GM18505 (cell line): Measurements from ENCODE around the gene ZNF213.

Experiments used
- ATAC-seq: cut with Tn5 transposase; IDR thresholded peaks from one replicate; pipeline ENCODE4 v1.9.1; 2021; ENCODE audit not compliant: unreplicated experiment
- POLR2A ChIP-seq: IDR thresholded peaks from 4 replicates; pipeline ENCODE4 v1.6.1; 2011; ENCODE audit warnings: borderline replicate concordance; ENCODE audit not compliant: insufficient read depth, insufficient read length; ENCODE audit errors: extremely low read depth

The ZNF213 gene, protein sequence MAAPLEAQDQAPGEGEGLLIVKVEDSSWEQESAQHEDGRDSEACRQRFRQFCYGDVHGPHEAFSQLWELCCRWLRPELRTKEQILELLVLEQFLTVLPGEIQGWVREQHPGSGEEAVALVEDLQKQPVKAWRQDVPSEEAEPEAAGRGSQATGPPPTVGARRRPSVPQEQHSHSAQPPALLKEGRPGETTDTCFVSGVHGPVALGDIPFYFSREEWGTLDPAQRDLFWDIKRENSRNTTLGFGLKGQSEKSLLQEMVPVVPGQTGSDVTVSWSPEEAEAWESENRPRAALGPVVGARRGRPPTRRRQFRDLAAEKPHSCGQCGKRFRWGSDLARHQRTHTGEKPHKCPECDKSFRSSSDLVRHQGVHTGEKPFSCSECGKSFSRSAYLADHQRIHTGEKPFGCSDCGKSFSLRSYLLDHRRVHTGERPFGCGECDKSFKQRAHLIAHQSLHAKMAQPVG

DNA sequence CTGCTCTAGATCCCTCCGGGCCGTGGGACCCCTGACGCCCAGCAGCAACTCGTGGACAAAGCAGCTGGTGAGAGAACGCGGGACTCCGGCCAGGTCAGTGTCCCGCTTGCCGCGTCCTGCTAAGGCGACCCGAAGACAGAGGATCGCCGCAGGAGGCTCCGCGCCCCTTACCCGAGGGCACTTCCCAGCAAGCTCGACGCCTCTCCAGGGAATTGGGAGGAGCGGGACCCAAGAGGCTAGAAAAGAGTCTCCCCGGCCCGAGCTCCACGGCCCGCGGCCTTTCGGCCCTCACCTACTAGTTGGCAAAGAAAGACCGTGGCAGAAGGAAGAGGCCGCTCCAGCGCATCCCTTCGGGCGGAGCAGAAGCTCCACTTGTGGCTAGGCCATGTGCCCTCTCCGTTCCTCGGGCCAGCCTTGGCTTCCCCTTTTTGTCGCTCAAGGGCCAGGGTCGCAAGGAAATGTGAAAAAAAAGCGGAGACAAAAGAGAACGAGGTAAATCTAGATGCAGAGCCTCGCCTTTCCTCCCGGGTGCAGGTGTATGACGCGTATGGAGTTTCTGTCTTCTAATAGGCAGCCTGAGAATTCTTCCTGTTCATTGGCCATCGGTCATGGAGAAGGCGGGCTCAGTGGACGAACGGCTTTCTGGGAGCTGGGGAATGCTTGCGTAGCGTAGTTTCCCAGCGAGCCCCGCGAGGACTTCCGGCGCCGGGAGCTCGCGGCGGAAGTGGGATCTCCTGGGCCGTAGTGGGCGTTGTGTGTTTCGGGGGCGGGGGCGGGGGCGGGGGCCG lies at the start of gene ZNF213:
TSS of gene ZNF213 (plus strand) at position 692 of the 788 bp plus-strand sequence. CDS start 2,252 bp downstream, outside the sequence.
- peak; percentile 80 for TF ChIP-seq POLR2A
- peak; percentile 74 for ATAC-seq

DNA sequence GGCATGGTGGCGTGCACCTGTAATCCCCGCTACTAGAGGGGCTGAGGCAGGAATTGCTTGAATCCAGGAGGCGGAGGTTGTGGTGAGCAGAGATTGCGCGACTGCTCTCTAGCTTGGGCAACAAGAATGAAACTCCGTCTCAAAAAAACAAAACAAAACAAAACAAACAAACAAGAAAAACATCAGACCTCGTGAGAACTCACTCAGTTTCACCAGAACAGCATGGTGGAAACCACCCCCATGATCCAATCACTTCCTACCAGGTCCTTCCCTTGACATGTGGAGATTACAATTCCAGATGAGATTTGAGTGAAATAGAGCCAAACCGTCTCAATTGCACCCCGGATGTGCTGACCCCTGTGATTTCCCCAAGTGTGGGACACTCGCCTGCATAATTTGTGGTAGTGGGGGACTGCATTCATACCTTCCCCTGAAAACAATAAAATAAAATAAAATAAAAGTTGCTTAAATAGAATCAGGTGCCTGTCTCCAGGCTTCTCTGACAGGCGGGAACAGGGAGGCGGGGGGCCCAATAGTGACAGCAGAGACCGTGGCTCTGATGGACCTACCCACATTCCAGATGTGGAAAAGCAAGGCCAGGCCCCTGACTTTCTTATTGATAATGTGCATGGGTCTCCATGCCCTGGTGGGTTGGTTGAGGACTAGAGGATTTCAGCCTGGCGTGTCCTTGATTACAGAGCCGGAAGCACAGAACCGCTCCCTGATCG lies 48.8 kb upstream of the ZNF213 start:
- TF ChIP-seq POLR2A: no peak
- ATAC-seq: no peak

DNA sequence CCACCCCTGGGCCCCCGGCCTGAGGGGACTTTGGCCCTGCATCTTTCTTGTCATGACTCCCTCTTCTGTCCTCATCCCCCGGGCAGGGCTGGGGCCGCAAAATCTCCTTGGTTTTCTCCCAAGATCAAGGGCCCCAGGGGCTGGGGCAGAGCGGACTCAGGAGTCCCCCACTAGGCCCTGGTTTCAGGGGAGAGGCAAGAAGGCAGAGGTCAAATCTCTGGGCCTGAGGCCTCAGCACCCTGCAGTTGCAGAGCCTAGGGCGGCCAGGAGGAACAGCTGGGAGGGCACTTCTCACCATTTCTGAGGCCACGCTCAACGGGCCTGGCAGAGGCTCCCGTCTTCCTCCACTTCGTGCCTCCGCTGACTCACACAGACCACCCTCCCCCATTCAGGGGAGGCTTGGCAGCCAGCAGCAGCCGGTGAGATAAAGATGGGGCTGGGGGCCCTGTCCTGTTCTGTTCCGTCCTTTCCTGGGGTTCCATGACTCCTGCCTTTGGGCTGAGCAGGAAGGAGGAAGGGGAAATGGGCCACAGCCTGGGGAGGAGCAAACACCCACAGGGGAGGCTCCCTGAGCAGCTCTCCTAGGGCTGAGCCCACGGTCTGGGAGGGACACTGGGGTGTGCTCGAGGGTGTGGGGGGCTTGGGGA lies 48.1 kb upstream of the ZNF213 start:
- no peak for ATAC-seq
- TF ChIP-seq POLR2A: no peak

DNA sequence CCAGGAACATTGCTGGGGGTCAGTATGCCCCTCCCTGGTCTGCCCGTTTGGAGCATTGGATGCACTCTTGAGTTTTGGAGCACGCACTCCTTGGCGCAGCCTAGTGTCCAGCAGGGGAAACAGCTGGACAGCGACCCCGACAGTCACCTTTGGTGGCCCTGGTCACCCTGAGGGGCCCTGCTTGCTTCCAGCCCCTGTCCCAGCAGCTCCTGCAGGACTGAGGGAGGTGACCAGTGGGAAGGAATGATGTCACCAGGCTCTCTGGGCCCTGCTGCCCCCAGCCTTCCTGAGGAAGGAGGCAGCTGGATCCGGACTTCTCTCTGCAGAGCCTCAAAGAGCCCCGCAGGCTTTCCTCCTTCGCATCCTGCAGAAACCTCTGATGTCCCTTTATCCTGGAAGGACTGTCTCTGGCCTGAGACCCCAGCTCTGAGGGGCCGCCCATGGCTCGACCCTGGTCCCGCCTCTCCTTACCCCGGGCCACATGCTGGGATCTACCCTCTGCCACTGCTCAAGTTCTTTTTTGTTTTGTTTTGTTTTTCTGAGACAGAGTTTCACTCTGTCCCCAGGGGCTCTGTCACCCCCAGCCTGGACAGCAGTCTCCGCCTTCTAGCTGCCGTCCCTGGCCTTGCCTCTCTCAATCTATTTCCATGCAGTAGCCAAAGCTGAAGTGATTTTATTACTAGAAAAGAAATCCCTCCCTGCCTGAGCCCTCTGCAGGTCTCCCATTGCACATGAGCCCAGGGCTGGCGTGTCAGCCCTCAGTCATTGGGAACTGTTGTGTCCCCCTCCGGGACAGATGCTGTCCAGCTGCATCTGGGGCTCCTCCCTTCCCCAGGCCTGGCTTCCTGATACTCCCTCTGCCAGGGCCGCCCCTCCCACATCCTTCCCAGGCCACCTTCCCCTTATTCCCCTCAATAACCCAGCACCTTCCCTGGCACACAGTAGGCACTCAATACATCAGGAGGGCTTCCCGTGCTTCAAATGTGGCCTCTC lies 47.3 kb upstream of the ZNF213 start:
- TF ChIP-seq POLR2A: no peak
- no peak for ATAC-seq

DNA sequence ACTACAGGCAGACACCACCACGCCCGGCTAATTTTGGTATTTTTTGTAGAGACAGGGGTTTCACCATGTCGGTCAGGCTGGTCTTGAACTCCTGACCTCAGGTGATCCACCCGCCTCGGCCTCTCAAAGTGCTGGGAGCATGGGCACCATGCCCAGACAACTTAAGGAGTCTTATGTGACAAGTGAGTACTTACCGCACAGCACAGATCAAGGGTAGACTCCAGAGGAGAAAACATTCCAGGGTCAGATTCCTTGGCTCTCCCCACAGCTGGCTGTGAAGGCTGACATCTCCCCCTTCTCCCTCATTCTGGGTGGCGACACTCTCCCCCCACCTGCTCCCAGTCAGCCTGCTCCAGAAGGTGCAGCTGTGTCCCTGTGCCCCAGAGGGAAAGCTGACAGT lies 46.4 kb upstream of the ZNF213 start:
- no peak for TF ChIP-seq POLR2A
- ATAC-seq: no peak

DNA sequence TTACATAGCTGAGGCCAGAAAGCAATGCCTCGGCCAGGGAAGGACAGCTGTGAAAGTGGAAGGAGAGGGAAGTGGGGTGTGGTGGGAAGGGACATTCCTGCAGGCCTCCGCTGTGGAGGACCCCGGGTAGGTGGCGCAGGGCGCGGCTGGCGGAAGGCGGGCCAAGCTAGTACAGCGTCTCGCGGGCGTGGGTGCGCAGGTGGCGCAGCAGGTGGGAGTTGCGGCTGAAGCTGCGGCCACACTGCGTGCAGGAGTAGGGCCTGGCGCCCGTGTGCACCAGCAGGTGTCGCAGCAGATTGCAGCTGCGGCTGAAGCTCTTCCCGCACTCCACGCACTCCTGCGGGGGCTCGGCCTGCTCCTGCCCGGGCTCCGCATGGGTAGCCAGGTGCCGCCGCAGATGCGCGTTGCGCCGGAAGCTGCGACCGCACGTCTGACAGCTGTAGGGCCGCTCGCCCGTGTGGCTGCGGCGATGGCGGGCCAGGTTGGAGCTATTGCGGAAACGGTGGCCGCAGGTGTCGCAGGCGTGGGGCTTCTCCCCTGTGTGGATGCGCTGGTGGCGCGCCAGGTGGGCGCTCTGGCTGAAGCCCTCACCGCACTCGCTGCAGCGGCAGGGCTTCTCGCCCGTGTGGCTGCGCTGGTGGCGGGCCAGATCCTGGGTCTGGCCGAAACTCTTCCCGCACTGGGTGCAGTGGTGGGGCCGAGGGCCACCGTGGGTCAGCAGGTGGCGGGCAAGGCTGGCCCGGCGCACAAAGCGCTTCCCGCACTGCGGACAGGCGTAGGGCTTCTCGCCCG lies 45.7 kb upstream of the ZNF213 start:
- ATAC-seq: no peak
- no peak for TF ChIP-seq POLR2A

DNA sequence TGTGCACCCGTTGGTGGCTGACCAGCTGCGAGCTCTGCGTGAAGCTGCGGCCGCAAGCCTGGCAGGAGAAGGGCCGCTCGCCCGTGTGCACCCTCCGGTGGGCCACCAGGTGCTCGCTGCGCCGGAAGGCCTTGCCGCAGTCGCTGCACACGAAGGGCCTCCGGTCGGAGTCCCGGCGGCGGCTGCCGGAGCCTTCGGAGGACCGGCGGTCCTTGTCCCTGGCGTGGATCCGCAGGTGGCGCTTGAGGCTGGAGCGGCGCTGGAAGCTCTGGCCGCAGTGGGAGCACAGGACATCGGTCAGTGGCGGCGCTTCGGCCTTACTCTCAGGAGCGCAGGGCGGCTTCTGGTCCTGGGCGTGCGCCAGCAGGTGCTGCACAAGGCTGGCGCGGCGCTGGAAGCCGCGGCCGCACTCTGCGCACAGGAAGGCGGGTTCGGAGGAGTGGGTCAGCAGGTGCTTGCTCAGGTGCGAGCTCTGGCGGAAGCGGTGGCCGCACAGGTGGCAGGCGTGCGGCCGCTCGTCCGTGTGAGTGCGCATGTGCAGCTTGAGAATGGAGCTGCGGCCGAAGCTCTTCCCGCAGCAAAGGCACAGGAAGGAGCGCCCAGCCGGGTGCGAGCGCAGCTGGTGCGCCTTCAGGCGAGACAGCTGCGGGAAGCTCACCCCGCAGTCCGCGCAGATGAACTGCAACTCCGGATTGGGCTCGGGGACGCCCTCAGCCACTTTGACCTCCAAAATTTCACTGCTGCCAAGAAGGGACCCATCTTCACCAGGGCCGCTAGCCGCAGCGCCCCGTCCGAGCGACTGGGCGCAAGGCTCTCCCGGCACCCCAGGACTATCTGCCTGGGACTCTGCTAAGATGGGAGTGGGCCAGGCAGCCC lies 44.9 kb upstream of the ZNF213 start:
- no peak for ATAC-seq
- no peak for TF ChIP-seq POLR2A

DNA sequence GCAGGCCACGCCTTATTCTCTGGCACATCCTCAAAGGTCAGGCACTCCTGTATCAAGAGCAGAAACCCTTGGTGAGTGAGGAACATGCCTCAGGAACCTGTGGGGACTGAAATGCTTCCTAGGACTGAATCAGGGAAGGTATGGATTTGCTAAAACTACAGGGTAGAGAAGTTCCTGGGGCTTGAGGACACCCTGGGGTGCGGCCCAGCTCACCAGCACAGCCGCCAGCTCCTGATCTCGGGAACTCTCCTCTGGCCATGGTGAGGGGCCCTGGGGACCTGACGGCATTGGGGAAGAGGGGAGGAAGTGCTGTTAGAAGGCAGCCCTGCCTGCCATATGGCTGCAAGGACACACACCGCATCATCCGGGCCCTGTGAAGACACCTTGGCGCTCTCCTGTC lies 43.3 kb upstream of the ZNF213 start:
- no peak for ATAC-seq
- TF ChIP-seq POLR2A: no peak

DNA sequence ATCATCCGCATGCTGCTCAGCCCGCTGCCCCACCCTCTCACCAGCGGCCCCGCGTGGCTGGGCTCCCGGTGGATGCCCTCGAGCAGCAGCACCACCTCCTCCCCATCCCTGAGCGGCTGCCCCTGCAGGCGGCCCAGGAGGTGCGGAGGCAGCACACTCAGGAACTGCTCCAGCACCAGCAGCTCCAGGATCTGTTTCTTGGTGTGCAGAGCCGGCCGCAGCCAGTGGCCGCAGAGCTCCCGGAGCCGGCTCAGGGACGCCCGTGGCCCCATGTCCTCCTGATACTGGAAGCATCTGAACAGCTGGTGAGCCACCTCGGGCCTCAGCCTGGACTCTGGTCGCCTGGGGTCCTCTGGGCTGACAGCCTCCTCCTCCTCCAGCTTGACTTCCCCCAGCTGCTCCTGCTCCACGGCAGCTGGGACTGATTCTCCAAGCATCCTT lies 42.3 kb upstream of the ZNF213 start:
- no peak for ATAC-seq
- TF ChIP-seq POLR2A: no peak

DNA sequence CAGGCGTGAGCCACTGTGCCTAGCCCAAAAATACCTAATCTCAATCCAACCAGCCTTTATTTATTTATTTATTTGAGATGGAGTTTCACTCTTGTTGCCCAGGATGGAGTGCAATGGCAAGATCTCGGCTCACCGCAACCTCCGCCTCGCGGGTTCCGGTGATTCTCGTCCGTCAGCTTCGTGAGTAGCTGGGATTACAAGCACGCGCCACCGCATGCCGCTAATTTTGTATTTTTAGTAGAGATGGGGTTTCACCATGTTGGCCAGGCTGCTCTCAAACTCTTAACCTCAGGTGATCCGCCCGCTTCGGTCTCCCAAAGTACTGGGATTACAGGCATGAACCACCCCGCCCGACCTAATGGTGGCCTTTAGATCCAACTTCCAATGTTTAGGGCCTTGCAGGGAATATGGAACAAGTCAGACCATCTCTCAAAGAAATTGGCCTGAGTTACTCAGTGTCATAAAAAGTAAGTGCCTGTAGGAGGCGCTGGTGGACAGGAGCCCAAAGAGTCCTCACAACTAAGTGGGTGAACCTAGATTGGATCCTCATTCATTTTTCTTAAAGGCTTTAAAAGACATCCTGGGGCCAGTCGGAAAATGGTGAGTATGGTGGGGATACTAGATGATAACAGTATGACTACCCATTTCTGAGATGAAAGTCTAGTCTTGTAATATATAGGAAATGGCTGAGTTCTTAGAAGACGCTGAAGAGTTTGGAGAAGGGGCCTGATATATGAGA lies 40.4 kb upstream of the ZNF213 start:
- TF ChIP-seq POLR2A: no peak
- no peak for ATAC-seq
